ENCODE data around the gene CCT3. TPM values are rescaled to one million over a fixed set of nuclear protein-coding genes. Genes with fewer than 3 reads are reported as not detected.

The CCT3 gene
- total RNA-seq, 2 experiments from 2014 or later, result 379 to 388 TPM

- H3K4me3 Mint-ChIP-seq, result no peak overlapping the region
- intact Hi-C loops (cut with micrococcal nuclease), result no loop called here
- ChIA-PET POLR2A (no interaction called here), CTCF (interaction anchor here (1.1 to 1.5 kb wide), 3 partner anchors 19 to 80 kb away, joined by 3 to 9 read pairs (median 4); no protein-coding TSS in a partner anchor)
- no peak overlapping the region for H3K27ac Mint-ChIP-seq
- DNase-seq (no peak), ATAC-seq (no peak)
- H3K9me3 Mint-ChIP-seq, result no peaks in the 10 kb centered on the region
- peaks cover 34% of the 10 kb centered on the region for H3K27me3 Mint-ChIP-seq
- TF ChIP-seq CTCF (IDR thresholded peaks at IDR 0.05), result no peak
- no peaks in the 10 kb centered on the region for H3K36me3 Mint-ChIP-seq (ENCODE audit: low read depth)
- H3K4me1 Mint-ChIP-seq (ENCODE audit: low read depth), result peaks cover 2% of the 10 kb centered on the region
These were observed 27.7 kb upstream of the CCT3 start for GRCh38 chr1:156365754-156366153.

- Mint-ChIP-seq H3K4me3 (no peak overlapping the region), H3K27me3 (peaks cover 25% of the 10 kb centered on the region), H3K27ac (no peak overlapping the region), H3K4me1 (ENCODE audit: low read depth) (peaks cover 8% of the 10 kb centered on the region), H3K9me3 (no peaks in the 10 kb centered on the region), H3K36me3 (ENCODE audit: low read depth) (no peaks in the 10 kb centered on the region)
- no peak for ATAC-seq
- ChIA-PET POLR2A (no interaction called here), CTCF (interaction anchor here (2.3 to 7.4 kb wide), 3 partner anchors 25 to 264 kb away, joined by 8 to 70 read pairs (median 27); no protein-coding TSS in a partner anchor)
- no peak for DNase-seq
- no peak for TF ChIP-seq CTCF (IDR thresholded peaks at IDR 0.05)
- intact Hi-C loops (cut with micrococcal nuclease), result no loop called here
These were observed 22.4 kb upstream of the CCT3 start for GRCh38 chr1:156360534-156360933.

GRCh38 chr1:156359973-156360372, 21.9 kb upstream of the CCT3 start:
- DNase-seq (no peak), ATAC-seq (no peak)
- POLR2A ChIA-PET, result no interaction called here
- intact Hi-C loops (cut with micrococcal nuclease), result no loop called here
- H3K36me3 Mint-ChIP-seq (ENCODE audit: low read depth), result no peaks in the 10 kb centered on the region
- no peak for TF ChIP-seq CTCF (IDR thresholded peaks at IDR 0.05)
- H3K4me3 Mint-ChIP-seq, result no peak overlapping the region
- H3K27me3 Mint-ChIP-seq, result peaks cover 22% of the 10 kb centered on the region
- peaks cover 8% of the 10 kb centered on the region for H3K4me1 Mint-ChIP-seq (ENCODE audit: low read depth)
- H3K9me3 Mint-ChIP-seq, result no peaks in the 10 kb centered on the region
- no peak overlapping the region for H3K27ac Mint-ChIP-seq
- CTCF ChIA-PET, result interaction anchor here (1.3 to 7.4 kb wide), 4 partner anchors 25 to 264 kb away, joined by 3 to 70 read pairs (median 18); no protein-coding TSS in a partner anchor

GRCh38 chr1:156359249-156359648, 21.2 kb upstream of the CCT3 start:
- intact Hi-C loops (cut with micrococcal nuclease), result no loop called here

More at GRCh38 chr1:156359249-156359648, 21.2 kb upstream of the CCT3 start:
- no peaks in the 10 kb centered on the region for H3K9me3 Mint-ChIP-seq
- no peak for ATAC-seq
- peaks cover 8% of the 10 kb centered on the region for H3K4me1 Mint-ChIP-seq (ENCODE audit: low read depth)
- no peak overlapping the region for H3K4me3 Mint-ChIP-seq
- ChIA-PET CTCF (interaction anchor here (1.0 to 7.4 kb wide), 6 partner anchors 12 to 265 kb away, joined by 3 to 70 read pairs (median 6); no protein-coding TSS in a partner anchor), POLR2A (interaction anchor here (0.7 kb wide), 1 partner anchor 77 kb away, joined by 4 read pairs; the partner anchor contains the start of gene SMG5)
- no peaks in the 10 kb centered on the region for H3K36me3 Mint-ChIP-seq (ENCODE audit: low read depth)
- H3K27ac Mint-ChIP-seq, result no peak overlapping the region
- H3K27me3 Mint-ChIP-seq, result peaks cover 16% of the 10 kb centered on the region
- TF ChIP-seq CTCF (IDR thresholded peaks at IDR 0.05), result no peak
- no peak for DNase-seq
